ENCODE results near the gene CALN1.

The CALN1 gene

DNA sequence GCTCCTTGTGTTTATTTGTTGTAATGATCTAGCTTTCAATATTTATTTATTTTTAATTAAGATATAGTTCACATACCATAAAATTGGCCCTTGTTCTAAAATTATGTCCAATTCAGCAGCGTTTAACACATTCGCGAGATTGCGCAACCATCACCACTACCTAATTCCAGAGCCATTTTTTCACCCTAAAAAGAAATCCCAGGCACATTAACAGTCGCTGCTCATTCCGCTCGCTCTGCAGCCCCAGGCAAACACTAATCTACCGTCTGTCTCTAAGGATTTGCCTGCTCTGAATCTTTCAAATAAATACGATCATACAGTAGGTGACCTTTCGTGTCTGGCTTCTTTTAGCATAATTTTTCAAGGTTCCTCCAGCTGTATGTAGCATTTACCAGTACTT is 616.7 kb downstream of the CALN1 start:
- no peak for DNase-seq (ENCODE audit: low read depth in 2 of 2)

DNA sequence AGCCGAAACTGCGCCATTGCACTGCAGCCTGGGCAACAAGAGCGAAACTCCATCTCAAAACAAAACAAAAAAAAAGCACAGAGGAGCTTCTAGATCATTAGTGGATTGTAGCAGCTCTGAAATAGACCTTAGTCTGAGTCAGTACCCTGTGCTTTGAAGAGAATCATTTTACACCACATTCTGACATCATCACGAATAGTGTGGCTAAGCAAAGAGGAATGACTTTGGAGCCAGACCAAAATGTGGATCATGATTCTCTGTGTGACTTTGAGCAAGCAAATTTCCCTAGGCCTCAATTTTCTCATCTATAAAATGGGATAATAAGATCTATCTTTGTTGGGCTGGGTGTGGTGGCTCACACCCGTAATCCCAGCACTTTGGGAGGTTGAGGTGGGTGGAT is 618.9 kb downstream of the CALN1 start:
- no peak for DNase-seq (ENCODE audit: low read depth in 2 of 2)

DNA sequence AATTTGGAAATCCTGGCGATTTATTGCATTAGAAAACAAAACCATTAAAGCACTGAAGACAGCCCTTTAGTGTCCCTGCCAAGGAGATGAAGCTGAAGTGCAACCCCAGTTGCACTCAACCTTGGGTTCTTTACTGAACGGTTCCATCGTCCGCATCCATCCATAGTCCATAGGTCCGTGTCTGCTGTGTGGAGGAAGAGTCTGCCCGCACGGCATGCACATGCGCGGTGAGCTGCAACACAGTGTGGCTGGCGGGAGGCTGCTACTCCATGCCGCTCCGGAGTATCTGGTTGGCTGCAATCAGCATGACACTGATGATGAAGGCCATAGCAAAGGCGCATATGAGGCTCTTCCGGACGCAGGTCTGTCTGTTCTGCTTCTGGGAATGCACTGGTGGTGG is 624.6 kb downstream of the CALN1 start:
- no peak for DNase-seq (ENCODE audit: low read depth in 2 of 2)

GRCh38 chr7:71785216-71785615 is 626.9 kb downstream of the CALN1 start:
- no peak for DNase-seq (ENCODE audit: low read depth in 2 of 2)

DNA sequence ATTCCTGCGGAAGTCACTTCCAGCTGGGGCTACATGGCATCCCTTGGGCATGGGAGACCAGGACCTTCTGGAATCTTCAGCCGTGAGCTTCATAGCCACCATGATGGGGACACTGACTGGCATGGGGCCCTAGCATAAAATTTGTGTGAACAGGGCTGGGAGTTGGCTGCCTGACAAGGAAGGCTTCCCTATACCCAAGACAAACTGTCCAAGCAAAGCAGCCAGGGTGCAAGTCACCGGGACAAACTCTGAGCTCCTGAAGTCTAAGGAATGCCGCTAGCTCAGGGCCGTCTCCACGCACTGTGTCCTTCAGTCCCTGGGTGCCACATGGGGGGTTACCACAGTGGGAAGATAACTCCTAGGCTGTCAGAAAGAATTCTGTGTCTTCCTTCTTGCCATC is 627.4 kb downstream of the CALN1 start:
- DNase-seq (ENCODE audit: low read depth in 2 of 2): no peak

GRCh38 chr7:71784180-71784579 is 628.0 kb downstream of the CALN1 start:
- DNase-seq (ENCODE audit: low read depth in 2 of 2): no peak

GRCh38 chr7:71783779-71784178 is 628.4 kb downstream of the CALN1 start:
- no peak for DNase-seq (ENCODE audit: low read depth in 2 of 2)

DNA sequence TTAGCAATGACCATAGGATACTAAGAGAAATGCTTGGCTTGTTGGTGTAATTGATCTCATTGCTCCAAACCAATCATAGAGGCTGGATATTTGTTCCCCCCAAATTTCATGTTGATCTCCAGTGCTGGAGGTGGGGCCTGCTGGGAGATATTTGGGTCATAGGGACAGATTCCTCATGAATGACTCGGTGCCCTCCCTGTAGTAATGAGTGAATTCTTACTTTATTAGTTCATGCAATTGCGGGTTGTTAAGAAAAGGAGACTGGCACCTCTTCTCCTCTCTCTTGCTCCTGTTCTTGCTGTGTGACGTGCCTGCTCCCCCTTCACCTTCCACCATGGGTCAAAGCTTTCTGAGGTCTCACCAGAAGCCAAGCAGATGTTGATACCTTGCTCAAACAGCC is 630.1 kb downstream of the CALN1 start:
- DNase-seq (ENCODE audit: low read depth in 2 of 2): no peak

GRCh38 chr7:71780282-71780681 is 631.9 kb downstream of the CALN1 start:
- DNase-seq (ENCODE audit: low read depth in 2 of 2): no peak

GRCh38 chr7:71777278-71777677 is 634.9 kb downstream of the CALN1 start:
- DNase-seq (ENCODE audit: low read depth in 2 of 2): no peak

DNA sequence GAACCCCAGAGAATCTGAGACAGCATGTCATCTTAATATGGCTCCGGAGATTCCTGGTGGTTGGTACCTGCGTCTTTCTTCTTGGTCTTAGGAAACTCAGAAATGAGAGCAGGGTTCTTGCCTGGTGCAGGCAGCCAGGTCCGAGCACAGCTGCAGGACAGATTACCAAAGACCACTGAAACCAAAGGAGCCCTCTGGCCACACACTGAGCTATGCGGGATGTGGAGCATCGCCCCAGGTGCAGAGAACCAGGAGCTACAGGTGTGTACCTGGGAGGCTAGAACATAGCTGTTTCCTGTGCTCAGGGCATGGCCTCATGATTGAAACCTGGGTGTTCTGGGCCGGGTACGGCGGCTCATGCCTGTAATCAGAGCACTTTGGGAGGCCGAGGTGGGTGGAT is 635.4 kb downstream of the CALN1 start:
- no peak for DNase-seq (ENCODE audit: low read depth in 2 of 2)

GRCh38 chr7:71775648-71776047 is 636.5 kb downstream of the CALN1 start:
- DNase-seq (ENCODE audit: low read depth in 2 of 2): no peak

DNA sequence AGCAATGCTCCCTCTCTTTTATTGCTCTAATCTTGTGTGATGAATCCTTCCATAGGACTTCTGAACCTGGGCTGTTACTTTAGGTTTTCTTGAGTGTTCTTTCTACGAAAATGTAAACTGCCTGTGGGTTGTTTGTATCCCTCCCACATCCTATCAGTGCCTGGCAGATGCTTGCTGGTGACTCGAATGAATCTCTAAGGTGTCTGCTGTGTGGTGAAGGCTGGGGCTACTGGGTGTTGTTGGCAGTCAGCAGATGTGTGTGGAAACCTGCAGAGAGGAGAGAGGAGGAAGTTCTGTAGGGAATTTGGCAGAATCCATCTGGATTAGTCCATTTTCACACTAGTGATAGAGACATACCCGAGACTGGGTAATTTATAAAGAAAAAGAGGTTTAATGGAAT is 639.4 kb downstream of the CALN1 start:
- DNase-seq (ENCODE audit: low read depth in 2 of 2): no peak

DNA sequence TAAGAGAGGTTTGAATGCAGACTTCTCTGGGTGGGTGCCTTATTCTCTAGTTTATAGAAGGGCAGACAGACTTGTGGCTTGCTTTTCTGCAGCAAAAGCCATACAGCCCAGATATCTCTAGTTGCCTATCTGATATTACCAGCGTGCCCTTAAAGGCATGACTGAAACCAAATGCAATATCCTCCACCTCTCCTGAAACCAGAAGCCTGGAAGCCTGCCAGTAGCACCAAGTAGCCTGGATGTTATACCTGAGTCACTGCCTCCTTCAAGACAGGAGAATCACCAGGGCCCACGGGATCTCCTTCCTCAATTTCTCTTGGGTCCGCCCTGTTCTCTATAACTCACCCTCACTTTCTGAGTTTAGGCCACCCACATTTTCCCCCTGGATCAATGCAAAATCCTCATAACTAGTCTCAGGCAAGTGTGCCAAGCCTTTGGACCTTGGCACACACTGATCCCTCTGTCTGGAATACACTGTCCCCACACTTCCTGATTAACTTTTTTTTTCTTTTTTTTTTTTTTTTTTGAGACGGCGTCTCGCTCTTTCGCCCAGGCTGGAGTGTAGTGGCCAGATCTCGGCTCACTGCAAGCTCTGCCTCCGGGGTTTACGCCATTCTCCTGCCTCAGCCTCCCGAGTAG is 641.8 kb downstream of the CALN1 start:
- DNase-seq (ENCODE audit: low read depth in 2 of 2): no peak

DNA sequence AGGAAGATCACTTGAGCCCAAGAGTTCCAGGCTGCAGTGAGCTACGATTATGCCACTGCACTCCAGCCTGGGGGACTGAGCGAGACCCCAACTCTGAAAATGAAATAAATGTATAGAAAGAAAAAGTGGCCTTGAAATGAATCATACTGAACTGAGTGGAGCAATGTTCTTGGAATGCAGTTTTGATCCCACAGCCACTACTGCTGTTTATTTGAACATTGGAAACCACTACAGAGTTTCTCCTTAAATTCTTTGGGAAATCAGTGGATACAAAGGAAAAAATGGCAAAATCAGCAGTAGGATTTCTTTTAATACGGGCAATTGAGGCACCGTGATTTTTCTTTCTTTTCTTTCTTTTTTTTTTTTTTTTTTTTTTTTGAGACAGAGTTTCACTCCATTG is 642.8 kb downstream of the CALN1 start:
- no peak for DNase-seq (ENCODE audit: low read depth in 2 of 2)

- no peak for DNase-seq (ENCODE audit: low read depth in 2 of 2)
Observed at GRCh38 chr7:71768450-71768849, 643.7 kb downstream of the CALN1 start.

DNA sequence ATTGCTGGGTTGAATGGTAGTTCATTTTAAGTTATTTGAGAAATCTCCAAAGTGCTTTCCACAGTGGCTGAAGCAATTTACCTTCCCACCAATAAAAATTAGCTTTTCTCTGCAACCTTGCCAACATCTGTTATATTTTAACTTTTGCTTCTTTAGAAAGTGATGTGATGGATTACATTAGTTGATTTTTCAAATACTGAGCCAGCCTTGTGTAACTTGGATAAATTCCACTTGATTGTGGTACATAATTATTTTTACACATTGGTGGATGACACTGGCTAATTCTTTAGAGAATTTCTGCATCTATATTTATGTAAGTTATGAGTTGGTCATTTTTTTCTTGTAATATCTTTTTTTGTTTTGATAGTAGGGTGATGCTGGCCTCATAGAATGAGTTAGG is 646.1 kb downstream of the CALN1 start:
- no peak for DNase-seq (ENCODE audit: low read depth in 2 of 2)

GRCh38 chr7:71761336-71761735 is 650.8 kb downstream of the CALN1 start:
- DNase-seq (ENCODE audit: low read depth in 2 of 2): no peak

DNA sequence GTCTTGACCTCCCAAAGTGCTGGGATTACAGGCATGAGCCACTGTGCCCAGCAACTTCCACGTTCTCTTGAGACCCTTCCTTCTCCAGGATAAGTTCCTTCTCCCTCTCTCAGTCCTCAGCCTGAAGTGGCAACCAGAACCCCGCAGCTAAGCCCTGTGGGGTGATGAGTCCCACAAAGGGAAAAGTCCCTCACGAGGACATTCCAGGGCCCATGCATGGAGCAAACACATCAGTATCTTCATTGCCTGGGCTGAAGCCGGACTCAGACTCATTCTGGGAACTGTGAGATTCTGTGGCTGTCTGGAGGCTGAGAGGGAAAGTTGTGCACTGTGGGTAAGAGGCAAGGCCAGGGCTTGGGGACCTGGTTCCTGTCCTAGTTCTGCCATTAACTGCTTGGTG is 657.3 kb downstream of the CALN1 start:
- no peak for DNase-seq (ENCODE audit: low read depth in 2 of 2)

- no peak for DNase-seq (ENCODE audit: low read depth in 2 of 2)
Observed at GRCh38 chr7:71753956-71754664, 658.0 kb downstream of the CALN1 start.

DNA sequence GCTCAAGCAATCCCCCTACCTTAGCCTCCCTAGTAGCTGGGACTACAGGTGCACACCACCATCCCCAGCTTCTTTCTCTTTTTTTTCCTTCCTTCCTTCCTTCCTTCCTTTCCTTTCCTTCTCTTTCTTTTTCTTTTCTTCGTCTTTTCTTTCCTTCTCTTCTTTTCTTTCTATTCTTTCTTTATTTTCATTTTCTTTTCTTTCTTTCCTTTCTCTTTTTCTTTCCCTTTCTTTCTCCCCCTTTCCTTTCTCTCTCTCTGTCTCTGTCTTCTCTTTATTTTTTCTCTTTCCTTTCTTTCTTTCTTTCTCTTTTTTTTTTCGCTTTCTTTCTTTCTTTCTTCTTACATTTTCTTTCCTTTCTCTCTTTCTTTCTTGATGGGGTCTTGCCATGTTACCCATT is 658.9 kb downstream of the CALN1 start:
- DNase-seq (ENCODE audit: low read depth in 2 of 2): no peak

DNA sequence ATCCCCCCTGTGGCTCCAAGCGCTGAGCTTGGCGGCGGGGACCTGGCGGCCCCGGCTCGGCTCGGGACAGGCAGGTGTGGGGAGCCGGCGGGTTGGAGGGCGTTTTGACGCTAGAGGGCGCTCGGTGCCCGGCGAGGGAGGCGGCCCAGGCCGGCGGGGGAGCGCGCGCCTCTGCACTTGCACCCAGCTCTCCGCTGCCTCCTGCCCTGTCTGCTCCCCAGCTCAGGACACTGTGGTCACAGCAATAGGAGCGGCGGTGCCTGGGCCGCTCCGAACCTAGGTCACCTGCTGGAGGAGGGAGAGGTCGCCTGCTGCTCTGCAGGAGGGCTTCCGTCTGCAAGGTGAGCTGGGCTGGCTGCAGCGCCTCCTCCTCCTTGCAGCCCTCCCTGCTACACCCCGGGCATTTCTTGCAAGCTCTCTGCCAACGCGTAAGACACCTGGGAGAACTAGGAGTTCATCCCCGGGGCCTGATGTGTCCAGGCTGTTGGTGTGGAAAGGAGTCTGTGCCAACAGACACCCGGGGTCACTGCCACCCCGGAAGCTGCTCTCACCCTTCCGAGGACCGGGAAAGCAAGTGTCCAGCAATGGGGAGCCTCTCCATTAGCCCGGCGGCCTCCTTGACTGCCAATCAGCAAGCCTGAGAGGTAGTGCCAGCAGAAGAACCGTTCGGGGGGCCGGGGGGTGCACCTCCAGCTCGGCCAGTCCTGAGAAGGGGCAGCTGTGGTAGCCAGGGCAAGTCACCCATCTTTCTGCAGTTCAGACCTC is 659.8 kb downstream of the CALN1 start:
- DNase-seq (ENCODE audit: low read depth in 2 of 2): no peak

- no peak for DNase-seq (ENCODE audit: low read depth in 2 of 2)
Observed at GRCh38 chr7:71750290-71750689, 661.8 kb downstream of the CALN1 start.
